Stimulated activated CD4-positive, alpha-beta T cell treated with anti-CD3 and anti-CD28 coated beads, Interleukin-4, amount 100 ng/mL, for 1 hour (primary cell): ENCODE results near the gene TBR1.

ENCODE experiments used
- DNase-seq: peaks from one replicate; pipeline ENCODE4 v3.0.0-alpha.2; 2020

Gene TBR1

DNA sequence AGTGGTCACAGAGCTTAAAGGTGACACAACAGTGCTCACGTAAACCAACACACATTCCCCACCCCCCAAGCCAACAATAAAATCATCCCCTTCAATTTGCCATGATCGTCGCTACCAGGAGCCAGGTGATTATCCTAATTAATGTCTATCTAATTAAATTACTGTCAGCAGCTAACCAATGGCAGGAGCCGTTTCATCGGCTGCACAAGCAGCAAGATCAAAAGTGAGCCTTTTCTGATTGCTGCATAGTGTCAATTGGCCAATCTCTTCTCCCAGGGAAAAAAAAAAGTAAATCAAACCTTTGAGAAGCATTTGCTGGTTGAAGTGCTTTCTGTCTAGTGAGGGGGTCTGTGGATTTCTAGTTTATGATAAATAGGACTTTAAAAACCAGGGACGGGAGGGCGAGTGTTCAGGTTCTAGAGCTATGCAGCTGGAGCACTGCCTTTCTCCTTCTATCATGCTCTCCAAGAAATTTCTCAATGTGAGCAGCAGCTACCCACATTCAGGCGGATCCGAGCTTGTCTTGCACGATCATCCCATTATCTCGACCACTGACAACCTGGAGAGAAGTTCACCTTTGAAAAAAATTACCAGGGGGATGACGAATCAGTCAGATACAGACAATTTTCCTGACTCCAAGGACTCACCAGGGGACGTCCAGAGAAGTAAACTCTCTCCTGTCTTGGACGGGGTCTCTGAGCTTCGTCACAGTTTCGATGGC is at the start of gene TBR1:
TBR1 (plus strand) TSS at position 311 of the 721 bp plus-strand sequence; CDS start at position 425, 114 bp downstream.
- DNase-seq, result peak; percentile 18

DNA sequence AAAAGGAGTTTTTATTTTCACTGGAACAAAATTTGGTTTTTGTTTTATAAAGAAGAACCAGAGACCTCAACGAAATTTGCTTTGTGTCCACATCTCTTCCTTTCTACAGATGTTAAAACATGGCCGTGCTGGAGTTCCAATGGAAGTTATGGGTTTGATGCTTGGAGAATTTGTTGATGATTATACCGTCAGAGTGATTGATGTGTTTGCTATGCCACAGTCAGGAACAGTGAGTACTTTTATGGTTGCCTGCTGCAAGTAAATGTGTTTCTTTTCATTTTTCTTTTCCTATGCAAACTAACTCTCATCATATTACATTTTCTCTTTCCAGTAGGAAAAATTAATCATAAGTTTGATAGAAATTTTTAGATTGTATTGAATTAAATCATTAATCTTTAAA is 48.4 kb upstream of the TBR1 start:
- DNase-seq, result no peak

- no peak for DNase-seq
Observed at GRCh38 chr2:161369311-161369710, 46.8 kb upstream of the TBR1 start.

DNA sequence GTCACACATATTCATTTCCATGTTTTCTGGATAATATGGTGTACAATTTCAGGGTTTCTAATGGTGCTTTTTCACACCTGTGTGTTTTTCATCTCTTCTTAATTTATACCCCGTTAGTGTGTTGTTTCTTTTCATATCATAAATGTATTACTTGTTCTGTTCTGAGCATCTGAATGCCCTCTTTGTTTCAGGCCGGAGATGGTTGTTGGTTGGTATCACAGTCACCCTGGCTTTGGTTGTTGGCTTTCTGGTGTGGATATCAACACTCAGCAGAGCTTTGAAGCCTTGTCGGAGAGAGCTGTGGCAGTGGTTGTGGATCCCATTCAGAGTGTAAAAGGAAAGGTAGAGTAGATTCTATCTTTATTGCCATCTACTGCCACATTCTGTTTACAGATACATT is 45.1 kb upstream of the TBR1 start:
- DNase-seq, result no peak

GRCh38 chr2:161371869-161372268 is 44.2 kb upstream of the TBR1 start:
- no peak for DNase-seq

DNA sequence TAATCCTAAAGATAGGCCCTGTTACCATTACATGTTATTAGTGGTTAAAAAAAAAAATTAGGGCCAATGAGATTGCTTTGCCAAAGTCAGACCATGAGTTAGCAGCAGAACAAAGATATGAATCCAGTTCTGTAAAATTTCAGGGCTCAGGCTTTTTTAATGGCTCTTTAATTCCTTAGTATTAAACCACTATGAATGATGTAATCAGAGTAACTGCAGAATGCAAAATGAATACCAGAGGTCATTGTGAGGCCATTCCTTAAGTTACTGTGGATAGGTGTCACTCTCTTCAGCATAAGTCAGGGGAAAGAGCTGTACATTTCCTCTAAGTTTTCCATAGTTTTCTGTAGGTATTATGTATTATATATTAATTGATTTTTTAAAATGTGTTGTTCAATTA is 42.2 kb upstream of the TBR1 start:
- DNase-seq, result no peak

GRCh38 chr2:161374446-161374845 is 41.7 kb upstream of the TBR1 start:
- no peak for DNase-seq

DNA sequence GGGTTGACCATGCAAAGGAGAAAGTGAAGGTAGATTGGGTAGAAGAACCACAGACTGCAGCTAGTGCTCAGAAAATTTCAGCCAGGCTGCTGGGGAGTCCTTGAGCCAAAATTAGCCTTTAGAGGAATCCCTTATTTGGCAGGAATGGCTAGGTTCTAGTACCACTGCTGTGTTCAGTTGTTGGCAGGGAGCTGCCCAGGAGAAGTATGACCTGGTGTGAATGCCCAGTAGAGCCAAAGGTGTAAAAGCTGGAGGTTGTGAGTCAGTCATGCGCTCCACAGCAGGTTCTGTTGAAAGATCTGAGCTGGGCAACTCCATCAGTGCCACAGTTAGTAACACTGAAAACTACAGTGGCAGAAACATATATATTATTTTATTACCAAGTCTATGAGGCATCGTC is 36.4 kb upstream of the TBR1 start:
- DNase-seq, result no peak

DNA sequence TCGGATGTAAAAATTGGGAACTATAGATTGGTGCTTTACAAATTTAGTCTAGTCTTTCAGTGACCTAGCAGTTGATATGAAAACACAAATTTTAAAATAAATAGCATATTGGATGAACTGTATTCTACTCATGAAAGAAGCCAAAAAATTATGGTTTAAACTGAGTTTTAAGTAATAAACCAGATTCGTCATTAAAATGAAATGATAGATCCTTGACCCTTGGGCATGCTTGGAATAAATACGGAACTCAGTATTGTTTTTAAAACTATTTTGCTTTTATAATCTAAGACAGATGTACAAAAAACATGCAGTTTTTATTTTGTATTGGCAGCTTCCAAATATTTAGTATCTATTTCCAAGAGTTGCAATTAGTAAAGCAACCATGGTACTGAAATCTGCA is 34.6 kb upstream of the TBR1 start:
- no peak for DNase-seq

- no peak for DNase-seq
Observed at GRCh38 chr2:161382747-161383146, 33.4 kb upstream of the TBR1 start.

DNA sequence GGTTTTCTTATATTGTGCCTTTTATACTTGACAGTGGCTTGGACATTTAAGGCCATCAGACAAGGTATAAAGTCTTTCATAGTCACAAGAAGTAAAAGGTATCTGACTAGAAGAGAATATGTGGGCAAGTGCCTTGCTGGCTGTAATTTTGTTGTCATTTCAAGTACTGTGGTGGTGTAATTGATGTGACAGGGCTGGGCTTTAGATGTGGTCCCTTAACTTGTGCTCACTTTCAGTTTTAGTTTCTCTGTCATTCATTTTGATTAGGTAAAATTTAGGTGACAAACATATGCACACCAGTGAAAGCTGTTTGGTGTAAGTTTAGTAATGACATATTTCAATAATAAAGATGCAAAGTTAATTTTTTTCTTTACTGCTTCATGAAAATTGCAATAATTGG is 31.2 kb upstream of the TBR1 start:
- no peak for DNase-seq

- no peak for DNase-seq
Observed at GRCh38 chr2:161386228-161386824, 29.8 kb upstream of the TBR1 start.

- no peak for DNase-seq
Observed at GRCh38 chr2:161388146-161388779, 27.8 kb upstream of the TBR1 start.

DNA sequence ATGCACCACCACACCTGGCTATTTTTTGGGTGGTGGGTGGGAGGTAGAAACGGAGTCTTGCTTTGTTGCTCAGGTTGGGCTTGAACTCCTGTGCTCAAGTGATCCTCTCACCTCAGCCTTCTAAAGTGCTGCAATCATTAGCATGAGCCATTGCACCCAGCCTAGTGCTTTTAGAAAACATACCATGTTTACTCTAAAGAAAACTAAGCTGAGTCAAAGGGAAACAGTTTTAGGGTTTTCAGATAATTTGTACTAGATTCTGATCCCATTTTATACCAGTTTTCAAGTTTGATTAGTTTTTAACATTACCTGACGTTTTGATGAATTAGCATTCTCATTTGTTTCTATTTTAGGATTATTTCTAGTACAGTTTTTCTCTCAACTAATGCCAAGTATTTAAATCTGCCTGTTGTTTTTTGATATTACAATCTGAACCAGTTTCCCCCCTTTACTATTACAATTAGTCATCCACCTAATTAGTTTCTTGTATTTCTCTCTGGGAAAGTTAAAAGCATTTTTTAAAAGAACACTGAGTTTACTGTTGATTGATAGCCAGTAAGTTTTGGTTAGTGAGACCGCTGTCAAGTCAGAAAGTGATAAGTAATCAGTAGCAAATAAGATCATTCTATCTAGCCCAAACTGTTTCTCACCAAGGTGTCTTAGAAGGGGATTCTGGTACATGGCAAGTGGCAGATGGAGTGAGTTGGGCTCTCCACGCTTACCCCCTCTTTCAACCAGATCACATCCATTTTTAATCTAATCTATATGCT is 24.2 kb upstream of the TBR1 start:
- DNase-seq, result no peak

DNA sequence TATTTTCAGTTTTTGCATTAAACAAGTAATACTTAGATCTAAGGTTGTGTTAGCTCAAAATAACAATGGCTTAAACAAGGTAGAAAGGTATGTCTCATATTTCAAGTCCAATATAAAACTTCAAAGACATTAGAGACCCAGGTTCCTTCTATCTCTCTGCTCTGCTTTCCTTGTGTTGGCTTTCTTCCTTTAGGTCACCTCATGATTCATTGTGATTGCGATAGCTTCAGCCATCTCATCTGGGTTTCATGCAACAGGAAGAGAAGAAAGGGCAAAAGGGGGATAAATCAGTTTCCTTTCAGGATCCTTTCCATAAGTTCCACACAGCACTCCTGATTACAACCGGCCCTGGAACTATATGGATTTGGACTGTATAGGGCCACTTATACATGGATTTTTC is 16.0 kb upstream of the TBR1 start:
- no peak for DNase-seq

DNA sequence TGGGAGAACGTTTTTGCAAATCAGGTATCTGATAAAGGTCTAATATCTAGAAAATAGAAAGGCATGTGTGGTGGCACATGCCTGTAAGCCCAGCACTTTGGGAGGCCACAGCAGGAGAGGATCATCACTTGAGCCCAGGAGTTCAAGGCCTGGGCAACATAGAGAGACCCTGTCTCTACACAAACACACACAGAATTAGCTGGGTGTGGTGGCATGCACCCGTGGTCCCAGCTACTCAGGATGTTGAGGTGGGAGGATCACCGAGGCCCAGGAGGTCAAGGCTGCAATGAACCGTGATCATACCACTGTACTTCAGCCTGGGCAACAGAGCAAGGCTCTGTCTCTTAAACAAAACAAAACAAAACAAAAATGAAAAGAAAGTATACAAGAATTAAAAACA is 13.8 kb upstream of the TBR1 start:
- no peak for DNase-seq

DNA sequence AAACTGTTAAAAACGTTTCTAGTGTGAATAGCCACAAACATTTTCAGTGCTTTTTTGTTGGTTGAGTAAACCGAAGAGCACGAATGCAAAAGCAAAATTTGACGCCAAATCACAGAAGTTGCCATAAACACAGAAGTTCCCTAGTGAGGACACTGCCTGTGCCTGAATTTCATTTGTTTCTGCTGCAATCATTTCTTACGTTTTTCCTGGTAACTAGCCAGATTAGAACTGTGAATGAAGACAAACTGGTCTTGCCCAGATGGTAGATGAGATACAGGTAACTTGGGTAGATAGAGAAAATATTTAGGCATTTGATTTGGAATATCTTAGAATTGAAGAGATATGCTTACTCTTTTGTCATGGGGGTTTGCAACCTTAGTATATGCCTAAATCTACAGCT is 9.8 kb upstream of the TBR1 start:
- no peak for DNase-seq

DNA sequence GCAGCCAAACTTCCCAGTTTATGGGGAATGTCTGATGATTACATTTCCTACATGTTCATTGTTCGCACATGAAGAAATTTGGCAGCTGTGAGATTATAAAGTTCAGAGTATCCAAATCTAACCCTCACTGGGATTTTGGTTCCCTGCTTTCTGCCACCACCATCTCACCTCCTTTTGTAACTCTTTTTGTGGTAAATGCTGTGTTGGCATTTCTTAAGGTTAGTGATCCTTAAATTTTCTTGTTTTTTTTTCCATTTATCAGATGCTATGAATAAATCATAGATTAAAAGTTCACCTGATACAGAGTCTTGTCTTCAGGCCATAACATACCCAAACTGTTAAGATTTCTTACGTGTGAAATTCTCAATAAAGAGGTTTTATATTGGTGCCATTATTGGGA is 8.5 kb upstream of the TBR1 start:
- DNase-seq, result no peak

DNA sequence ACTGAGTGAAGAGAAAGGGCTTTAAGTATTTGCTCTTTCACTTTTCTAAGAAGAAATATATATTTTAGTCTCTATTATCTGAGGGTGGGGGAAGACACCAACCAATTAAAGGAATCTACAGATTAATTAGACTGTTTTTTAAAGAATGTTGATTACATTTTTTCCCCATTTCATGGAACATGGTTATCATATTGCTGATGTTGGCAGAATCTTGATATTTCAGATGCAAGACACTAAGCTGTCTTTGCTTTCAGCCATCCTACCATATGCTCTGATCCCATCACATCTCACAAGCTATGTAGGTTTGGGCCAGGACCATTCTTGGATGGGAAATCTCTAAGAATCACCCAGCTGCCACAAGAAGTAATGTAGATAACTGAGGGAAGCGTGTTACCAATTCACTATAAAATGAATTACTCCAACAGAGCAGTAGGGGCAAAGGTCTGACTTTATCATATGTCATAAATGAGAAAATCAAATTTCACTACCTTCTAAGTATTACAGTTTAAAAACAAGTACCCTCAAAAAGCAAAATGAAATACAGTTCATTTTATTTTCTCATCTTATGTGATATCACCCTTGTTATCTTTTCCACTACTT is 6.7 kb upstream of the TBR1 start:
- DNase-seq, result no peak

- DNase-seq, result no peak
Observed at GRCh38 chr2:161412346-161412745, 3.8 kb upstream of the TBR1 start.

DNA sequence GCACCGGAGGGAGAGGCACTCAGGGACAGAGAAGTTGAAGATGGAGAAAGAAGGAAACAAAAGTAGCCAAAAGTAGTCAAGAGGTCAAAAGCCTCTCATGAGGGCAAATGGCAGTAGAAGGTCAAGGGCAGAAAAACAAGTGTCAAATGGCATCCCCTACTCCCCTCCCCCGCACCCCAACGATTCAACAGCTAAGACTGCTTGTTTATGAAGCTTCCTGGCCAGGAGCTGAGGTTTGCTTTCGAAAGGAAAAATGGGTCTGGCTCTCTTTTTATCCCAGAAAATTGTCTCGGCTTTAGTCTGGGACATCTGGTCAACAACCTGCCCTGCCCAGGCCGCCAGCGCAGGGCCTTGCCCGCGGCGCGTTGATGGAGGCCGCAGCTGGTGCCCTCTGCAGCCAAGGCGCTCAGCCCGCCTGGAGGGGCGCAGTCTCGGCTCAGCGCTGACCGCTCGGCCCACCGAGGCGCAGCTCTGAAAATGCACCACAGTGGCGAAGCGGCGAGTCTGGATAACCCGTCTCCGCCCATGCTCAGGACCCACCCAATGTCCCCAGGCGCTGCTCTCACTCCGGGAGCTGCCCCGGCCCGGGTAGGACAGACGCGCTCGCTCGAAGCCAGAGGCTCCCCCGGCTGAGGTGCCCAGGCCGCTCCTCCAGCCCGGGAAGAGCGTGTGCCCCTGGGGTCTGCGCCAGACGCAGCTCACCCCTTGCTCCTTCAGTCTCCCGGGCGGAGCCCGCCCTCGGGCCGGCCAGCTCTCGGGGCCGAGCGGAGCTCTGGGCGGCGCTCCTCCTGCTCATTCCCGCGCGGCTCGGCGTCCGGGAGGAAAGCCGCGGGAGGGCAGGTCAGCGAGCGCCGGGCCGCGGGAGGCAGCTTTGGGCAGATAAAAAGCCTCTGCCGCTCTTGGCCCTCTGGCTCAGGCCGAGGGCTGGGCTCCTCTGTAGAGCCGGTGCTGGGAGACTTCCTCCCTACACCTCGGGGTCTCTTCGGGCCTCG is 1.8 kb upstream of the TBR1 start:
- peak; percentile 4 for DNase-seq
